OCI-M2 (cell line): ENCODE measurements around the gene ARF6.

Experiments
- DNase-seq: peaks from one replicate; lab custom pipeline; 2025; ENCODE audit not compliant: unreplicated experiment; lab: John Stamatoyannopoulos, UW

The ARF6 gene

DNA sequence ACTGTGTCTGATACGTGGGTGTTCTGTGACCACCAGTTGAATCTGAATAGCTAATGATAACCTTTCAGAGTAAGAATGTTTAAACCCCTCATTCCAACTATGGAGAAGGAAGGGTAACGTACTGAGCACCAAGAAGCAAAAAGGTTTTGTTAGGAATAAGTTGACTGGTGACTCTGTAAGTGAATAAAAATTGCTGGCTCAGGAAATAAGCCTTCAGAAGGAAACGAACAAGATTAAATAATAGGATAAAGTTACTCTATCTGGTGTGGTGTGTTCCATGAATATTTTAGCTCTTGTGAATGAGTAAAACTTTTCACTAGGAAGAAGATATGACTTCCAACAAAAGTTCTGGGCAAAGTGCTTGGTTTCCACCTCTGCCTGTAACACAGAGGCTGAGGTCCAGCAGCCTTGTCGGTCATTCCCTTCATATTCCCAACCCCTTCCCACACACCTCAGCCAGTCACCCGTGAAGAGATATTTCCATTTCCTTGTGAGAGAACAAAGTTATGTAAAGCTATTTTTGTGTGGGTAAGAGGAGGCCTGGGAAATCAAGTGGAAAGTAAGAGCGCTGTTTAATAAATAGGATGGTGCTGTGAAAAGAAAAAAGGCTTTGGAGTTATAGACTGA is 47.1 kb downstream of the ARF6 start:
- DNase-seq, result no peak

DNA sequence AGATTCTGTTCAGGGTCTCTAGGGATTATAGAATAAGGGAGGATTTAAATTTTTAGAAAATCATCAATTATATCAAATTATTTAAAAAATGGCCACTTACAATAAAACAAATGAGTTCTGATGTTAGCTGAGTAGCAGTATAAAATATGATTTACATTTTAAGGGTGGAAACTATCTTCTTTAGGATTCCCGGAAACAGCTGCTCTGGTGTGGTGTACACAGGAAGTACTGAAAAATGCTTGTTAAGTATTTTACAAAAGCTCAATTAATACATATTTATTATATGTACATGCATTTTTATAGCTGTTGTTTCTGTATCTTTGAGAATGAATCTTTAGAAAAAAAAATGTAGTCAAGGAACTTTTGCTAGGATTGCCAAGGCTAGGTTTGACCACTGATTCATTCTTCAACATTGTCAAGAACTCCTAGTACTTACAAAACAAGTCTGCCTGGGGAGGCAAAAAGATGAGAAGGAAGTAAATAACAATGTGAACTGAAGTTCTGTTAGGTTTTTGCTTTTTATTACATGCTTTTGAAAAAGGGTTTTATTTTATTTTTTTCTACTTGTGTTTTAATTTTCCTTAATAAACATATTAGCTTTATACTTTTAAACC is 48.0 kb downstream of the ARF6 start:
- DNase-seq, result no peak

DNA sequence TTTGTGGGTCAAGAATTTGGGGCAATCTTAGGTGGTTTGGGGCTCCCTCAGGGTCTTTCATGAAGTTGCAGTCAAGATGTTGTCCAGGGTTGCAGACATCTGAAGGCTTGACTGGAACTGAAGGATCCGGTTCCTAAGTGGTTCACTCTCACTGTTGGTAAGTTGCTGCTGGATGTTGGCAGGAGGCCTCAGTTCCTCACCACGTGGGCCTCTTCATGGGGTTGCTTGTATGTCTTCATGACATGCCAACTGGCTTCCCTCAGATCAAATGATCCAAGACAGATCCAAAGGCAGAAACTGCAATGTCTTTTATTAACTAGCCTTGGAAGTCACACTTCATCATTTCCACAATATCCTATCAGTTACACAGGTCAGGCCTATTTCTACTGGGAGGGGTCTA is 49.2 kb downstream of the ARF6 start:
- DNase-seq, result no peak

DNA sequence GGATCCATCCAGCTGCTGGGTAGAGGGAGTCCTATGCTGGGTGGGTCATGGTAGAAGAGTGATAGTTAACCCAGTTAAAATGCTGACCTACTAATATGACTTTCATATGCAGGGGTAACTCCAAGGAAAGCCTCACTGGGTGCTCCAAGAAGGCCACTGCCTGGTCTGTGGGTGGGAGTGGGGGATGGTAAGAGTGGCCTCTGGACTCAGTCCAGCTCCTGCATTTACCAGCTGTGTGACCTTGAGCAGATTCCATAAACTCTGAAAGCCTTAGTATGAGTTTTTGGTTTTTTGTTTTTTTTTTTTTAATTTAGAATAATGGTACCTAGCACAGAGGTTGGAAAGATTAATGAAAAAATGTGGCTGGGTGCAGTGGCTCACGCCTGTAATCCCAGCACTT is 51.6 kb downstream of the ARF6 start:
- no peak for DNase-seq

DNA sequence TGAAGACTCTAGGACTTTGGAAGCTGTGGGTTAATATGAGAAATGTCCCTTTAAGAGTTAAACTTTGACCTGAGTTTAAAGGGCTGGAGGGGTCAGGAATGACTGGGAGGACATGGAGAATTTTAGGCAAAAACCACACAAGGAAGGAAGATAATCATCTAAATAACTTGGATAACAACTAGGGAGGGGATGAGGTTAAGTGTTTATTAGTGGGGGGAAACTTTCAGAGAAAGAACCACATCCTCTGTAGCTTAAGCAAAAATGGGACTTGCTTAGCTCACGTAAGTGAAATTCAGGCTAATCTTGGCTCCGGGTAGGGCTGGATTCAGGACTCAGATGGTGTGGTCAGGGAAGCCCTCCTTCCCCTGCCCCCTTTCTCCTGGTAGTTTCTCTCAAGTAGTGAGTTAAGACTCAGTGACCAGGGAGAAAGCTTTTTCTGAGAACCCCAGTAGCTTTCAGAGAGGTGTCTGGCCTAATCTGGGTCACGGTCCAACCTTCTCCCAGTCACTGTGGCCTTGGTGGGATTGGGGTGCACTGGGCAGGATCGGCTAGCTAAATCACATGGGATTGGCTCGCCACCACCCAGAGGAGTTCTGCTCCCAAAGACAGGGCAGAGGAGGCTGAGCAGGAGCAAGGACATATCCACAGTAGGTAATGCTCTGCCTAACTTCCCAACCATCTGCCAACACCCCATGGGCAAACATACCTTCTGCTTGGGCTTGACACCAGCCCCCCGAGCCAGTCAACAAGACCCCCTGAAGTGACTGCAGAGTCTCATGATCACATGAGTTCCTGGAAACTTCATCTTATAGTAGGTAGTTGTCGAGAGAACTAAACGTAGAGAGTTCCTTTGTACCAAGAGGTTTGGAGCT is 52.8 kb downstream of the ARF6 start:
- no peak for DNase-seq
